GM21737 (cell line): ENCODE data around the gene DENND1A.
"Not testable (repeated sequence)": the region's sequence is repeated elsewhere in the genome, so short reads cannot be mapped to it uniquely, and the experiment has no call there.

ENCODE experiments used
- ATAC-seq: cut with Tn5 transposase; IDR thresholded peaks from one replicate; pipeline ENCODE4 v1.9.1; 2021; ENCODE audit warnings: mild to moderate bottlenecking, moderate library complexity; ENCODE audit not compliant: unreplicated experiment

Gene DENND1A

GRCh38 chr9:123637945-123638634, 291.8 kb downstream of the DENND1A start:
- ATAC-seq: no peak

- no peak for ATAC-seq
These were observed 292.4 kb downstream of the DENND1A start for GRCh38 chr9:123637606-123637944.

- not testable (repeated sequence) for ATAC-seq
These were observed 293.1 kb downstream of the DENND1A start for GRCh38 chr9:123636805-123637204.

GRCh38 chr9:123631862-123632261, 298.1 kb downstream of the DENND1A start:
- ATAC-seq: no peak

- no peak for ATAC-seq
These were observed 299.7 kb downstream of the DENND1A start for GRCh38 chr9:123630233-123630632.

GRCh38 chr9:123629531-123629930, 300.4 kb downstream of the DENND1A start:
- no peak for ATAC-seq

- ATAC-seq: no peak
These were observed 307.1 kb downstream of the DENND1A start for GRCh38 chr9:123622711-123623241.

- no peak for ATAC-seq
These were observed 309.7 kb downstream of the DENND1A start for GRCh38 chr9:123620239-123620638.

- ATAC-seq: no peak
These were observed 311.8 kb downstream of the DENND1A start for GRCh38 chr9:123617952-123618678.

- ATAC-seq: no peak
These were observed 312.6 kb downstream of the DENND1A start for GRCh38 chr9:123617286-123617685.

GRCh38 chr9:123616707-123617106, 313.2 kb downstream of the DENND1A start:
- ATAC-seq: no peak

- ATAC-seq: no peak
These were observed 314.5 kb downstream of the DENND1A start for GRCh38 chr9:123615381-123615780.

- ATAC-seq: no peak
These were observed 315.3 kb downstream of the DENND1A start for GRCh38 chr9:123614306-123615263.

- ATAC-seq: no peak
These were observed 318.7 kb downstream of the DENND1A start for GRCh38 chr9:123611226-123611625.

GRCh38 chr9:123609844-123610243, 320.1 kb downstream of the DENND1A start:
- no peak for ATAC-seq

- peak; percentile 95 for ATAC-seq
These were observed 321.8 kb downstream of the DENND1A start for GRCh38 chr9:123608104-123608503.

- ATAC-seq: no peak
These were observed 322.4 kb downstream of the DENND1A start for GRCh38 chr9:123607479-123607878.

- ATAC-seq: no peak
These were observed 323.8 kb downstream of the DENND1A start for GRCh38 chr9:123606141-123606540.

- no peak for ATAC-seq
These were observed 324.6 kb downstream of the DENND1A start for GRCh38 chr9:123605286-123605685.

GRCh38 chr9:123604861-123605260, 325.1 kb downstream of the DENND1A start:
- ATAC-seq: no peak

- no peak for ATAC-seq
These were observed 328.1 kb downstream of the DENND1A start for GRCh38 chr9:123601828-123602227.
